ENCODE data around the gene SHD. TPM values are rescaled to one million over a fixed set of nuclear protein-coding genes. Genes with fewer than 3 reads are reported as not detected.
A peak's percentile ranks its signal among the peaks of the same experiment; 100 is the strongest.
"Not testable (repeated sequence)": the region's sequence is repeated elsewhere in the genome, so short reads cannot be mapped to it uniquely, and the experiment has no call there.

SHD gene
- total and polyA plus RNA-seq, 2 donors (not counting 3 experiments of a cell fraction or from before 2014, with no cell fraction given) = not detected

GRCh38 chr19:4328243-4328990 lies 49.4 kb downstream of the SHD start:
- ChIA-PET POLR2A (interaction anchor here (0.6 to 1.1 kb wide), 2 partner anchors 14 to 42 kb away, joined by 3 to 6 read pairs; partner anchors contain the start of gene MPND), CTCF (interaction anchor here (0.6 to 0.8 kb wide), 2 partner anchors 61 to 81 kb away, joined by 3 to 4 read pairs; partner anchors contain the start of gene YJU2)
- FAIRE-seq (peak; percentile 96), DNase-seq (ENCODE audit: low read depth, low spot score) (peak; percentile 82)
- Histone ChIP-seq H3K79me2 (ENCODE audit: control insufficient read depth, insufficient read depth, low read length) (no peaks in the 10 kb centered on the region), H2AFZ (ENCODE audit: low read depth, low read length) (peak overlapping the region; percentile 44), H3K27me3 (ENCODE audit: control insufficient read depth in 2 of 2, insufficient read depth in 2 of 2, low read length in 2 of 2) (no peaks in the 10 kb centered on the region), H3K4me1 (ENCODE audit: control insufficient read depth, extremely low read depth, insufficient read depth, low read length) (peaks cover 3% of the 10 kb centered on the region), H4K20me1 (replicated peaks; ENCODE audit: control insufficient read depth, extremely low read depth, insufficient read depth, low read length) (no peaks in the 10 kb centered on the region), H3K4me3 (replicated peaks in 1 of 3; ENCODE audit: insufficient read depth in 1 of 3, low read depth in 1 of 3, low read length in 3 of 3) (peak overlapping the region in 2 of 3 experiments; percentile 2 to 24), H3K4me2 (ENCODE audit: insufficient read depth, low read length) (peak overlapping the region; percentile 48), H3K27ac (ENCODE audit: insufficient read depth, low read depth, low read length) (no peak overlapping the region), H3K9me3 (replicated peaks; ENCODE audit: control insufficient read depth, insufficient read depth, low read length) (no peaks in the 10 kb centered on the region), H3K9me1 (replicated peaks; ENCODE audit: control insufficient read depth, extremely low read depth, insufficient read depth, low read length) (no peaks in the 10 kb centered on the region), H3K36me3 (ENCODE audit: control insufficient read depth in 2 of 2, extremely low read depth in 1 of 2, insufficient read depth in 2 of 2, low read length in 2 of 2) (no peaks in the 10 kb centered on the region), H3K9ac (replicated peaks; ENCODE audit: extremely low read depth, insufficient read depth, low read length) (no peak overlapping the region)
- TF ChIP-seq MYC (IDR thresholded peaks at IDR 0.05; ENCODE audit: low read depth, low read length) = peak; percentile 74
- TF ChIP-seq GATA2 (IDR thresholded peaks at IDR 0.05; ENCODE audit: insufficient read depth, insufficient read length, low read depth, low read length) = no peak
- TF ChIP-seq POLR2A (IDR thresholded peaks at IDR 0.05; ENCODE audit: low read depth, low read length) = peak; percentile 48
- no peak for TF ChIP-seq CTCF (IDR thresholded peaks at IDR 0.05; ENCODE audit: extremely low read depth in 1 of 2, insufficient read depth in 1 of 2, low read depth in 1 of 2, low read length in 2 of 2)
- peak; percentile 80 for TF ChIP-seq MAX (IDR thresholded peaks at IDR 0.05; ENCODE audit: insufficient read depth, insufficient read length)
- no peak for TF ChIP-seq JUN (IDR thresholded peaks at IDR 0.05; ENCODE audit: borderline replicate concordance, insufficient read depth, insufficient read length, low read depth)
- TF ChIP-seq FOS (IDR thresholded peaks at IDR 0.05; ENCODE audit: borderline replicate concordance, insufficient read depth, low read length) = no peak
- TF ChIP-seq EZH2 (IDR thresholded peaks at IDR 0.05; ENCODE audit: borderline replicate concordance, low read depth, low read length, severe bottlenecking) = no peak
- TF ChIP-seq POLR2AphosphoS5 (IDR thresholded peaks at IDR 0.05; ENCODE audit: insufficient read depth, low read depth, low read length) = peak; percentile 15
- dilution Hi-C loops (cut with MboI; ENCODE audit: extremely low pct_ligation_motif_present, low sequenced_read_pairs) (no loop called here), intact Hi-C loops (cut with micrococcal nuclease) (loop anchor here (1.0 kb wide), 1 partner anchor 15 kb away; the partner anchor contains the start of gene MPND)
- BruUV-seq (replicated peaks) = no TSS peak

GRCh38 chr19:4328991-4329681 lies 50.1 kb downstream of the SHD start:
- FAIRE-seq; dilution Hi-C loops (cut with MboI; ENCODE audit: extremely low pct_ligation_motif_present, low sequenced_read_pairs): not testable (repeated sequence)

More at GRCh38 chr19:4328991-4329681, 50.1 kb downstream of the SHD start:
- Histone ChIP-seq H3K4me3 (replicated peaks in 1 of 3; ENCODE audit: insufficient read depth in 1 of 3, low read depth in 1 of 3, low read length in 3 of 3) (peak overlapping the region in 2 of 3 experiments; percentile 2 to 24), H3K4me2 (ENCODE audit: insufficient read depth, low read length) (peak overlapping the region; percentile 48), H2AFZ (ENCODE audit: low read depth, low read length) (peak overlapping the region; percentile 44)
- H3K27ac ChIP-seq (ENCODE audit: insufficient read depth, low read depth, low read length); H3K9me1 ChIP-seq (replicated peaks; ENCODE audit: control insufficient read depth, extremely low read depth, insufficient read depth, low read length); H4K20me1 ChIP-seq (replicated peaks; ENCODE audit: control insufficient read depth, extremely low read depth, insufficient read depth, low read length); POLR2A ChIA-PET; H3K9me3 ChIP-seq (replicated peaks; ENCODE audit: control insufficient read depth, insufficient read depth, low read length); H3K4me1 ChIP-seq (ENCODE audit: control insufficient read depth, extremely low read depth, insufficient read depth, low read length); DNase-seq (ENCODE audit: low read depth, low spot score); H3K27me3 ChIP-seq (ENCODE audit: control insufficient read depth in 2 of 2, insufficient read depth in 2 of 2, low read length in 2 of 2); H3K79me2 ChIP-seq (ENCODE audit: control insufficient read depth, insufficient read depth, low read length); H3K9ac ChIP-seq (replicated peaks; ENCODE audit: extremely low read depth, insufficient read depth, low read length); CTCF ChIA-PET; H3K36me3 ChIP-seq (ENCODE audit: control insufficient read depth in 2 of 2, extremely low read depth in 1 of 2, insufficient read depth in 2 of 2, low read length in 2 of 2): not testable (repeated sequence)
- intact Hi-C loops (cut with micrococcal nuclease) = loop anchor here (1.0 kb wide), 1 partner anchor 14 kb away; the partner anchor contains the start of gene MPND
- BruUV-seq (replicated peaks) = TSS peak; percentile 67
